Suprapubic skin (tissue), 4 donors: ENCODE results near the gene SLC35F1. TPM values are rescaled to one million over a fixed set of nuclear protein-coding genes. Genes with fewer than 3 reads are reported as not detected.

ENCODE experiments used
- DNase-seq, 2 donors: peaks; one replicate each; pipeline ENCODE4 v3.0.0-alpha.2; 2019; ENCODE audit warnings: low spot score in 2 of 2
- H3K27ac ChIP-seq: fragments of 200-600 bp; sonication (generic); one replicate; pipeline ENCODE4 v1.5.1; 2019
- H3K27me3 ChIP-seq: fragments of 200-600 bp; sonication (generic); one replicate; pipeline ENCODE4 v1.5.1; 2019
- H3K36me3 ChIP-seq: fragments of 200-600 bp; sonication (generic); one replicate; pipeline ENCODE4 v1.5.1; 2019
- H3K4me1 ChIP-seq: fragments of 200-600 bp; sonication (generic); one replicate; pipeline ENCODE4 v1.5.1; 2019
- H3K4me3 ChIP-seq: fragments of 200-600 bp; sonication (generic); one replicate; pipeline ENCODE4 v1.5.1; 2019; ENCODE audit warnings: mild to moderate bottlenecking
- H3K9me3 ChIP-seq: fragments of 200-600 bp; sonication (generic); one replicate; pipeline ENCODE4 v1.5.1; 2019
- CTCF ChIP-seq, 2 donors: fragments of 200-600 bp in 1 of 2; fragments of 450-650 bp in 1 of 2; sonication (generic) in 1 of 2; IDR thresholded peaks; one replicate each; pipeline ENCODE4 v1.5.1; 2016 to 2019; ENCODE audit warnings: antibody characterized with exemption in 2 of 2, mild to moderate bottlenecking in 1 of 2, moderate library complexity in 1 of 2
- EP300 ChIP-seq: sonication (generic); formaldehyde crosslinking; IDR thresholded peaks from one replicate; pipeline ENCODE4 v1.6.1; 2017; ENCODE audit warnings: antibody characterized with exemption
- POLR2A ChIP-seq, 2 donors: fragments of 450-650 bp; IDR thresholded peaks; one replicate each; pipeline ENCODE4 v1.6.1; 2017; ENCODE audit warnings: antibody characterized with exemption in 2 of 2, mild to moderate bottlenecking in 2 of 2, moderate library complexity in 2 of 2
- POLR2AphosphoS5 ChIP-seq, 3 donors: sonication (generic); formaldehyde crosslinking; IDR thresholded peaks; one replicate each; pipeline ENCODE4 v1.6.1; 2017; ENCODE audit warnings: antibody characterized with exemption in 3 of 3
- WGBS: methylation state at CpG from one replicate; pipeline ENCODE4 v1.1.5; 2018; 5-methylcytosine and 5-hydroxymethylcytosine counted together
- total RNA-seq, 4 donors: library from RNA; depleted of rRNA; stranded (reverse); fragments of >200 nt; gene quantifications; one replicate each; pipeline ENCODE4 v1.1.0, GENCODE V29; 2016

The SLC35F1 gene
- total RNA-seq, 4 donors from 2014 or later = 0.34 to 1.1 (median 0.95) TPM

DNA sequence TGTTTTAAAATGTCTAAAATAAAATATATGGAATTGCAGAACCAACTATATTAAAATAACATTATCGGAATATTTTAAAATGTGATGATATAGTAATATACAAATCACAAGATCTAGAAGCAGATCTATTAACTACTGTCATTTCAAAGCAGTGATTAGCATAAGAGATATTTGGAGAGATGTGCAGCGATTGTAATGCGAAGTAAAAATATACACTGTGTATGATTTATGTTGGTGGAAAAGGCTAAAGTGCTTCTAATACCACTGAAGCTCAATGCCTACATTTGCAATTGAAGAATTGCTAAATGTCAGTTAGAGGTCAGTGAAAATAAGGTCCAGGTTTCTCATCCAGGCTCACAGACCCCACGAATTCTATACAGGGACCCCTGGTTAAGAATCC is 392.4 kb downstream of the SLC35F1 start:
- TF ChIP-seq CTCF (IDR thresholded peaks at IDR 0.05) = no peak
- H3K36me3 ChIP-seq = no peaks in the 10 kb centered on the region
- 73% methylated on average over 4 of the region's 4 CpGs for WGBS
- no peaks in the 10 kb centered on the region for H3K9me3 ChIP-seq
- H3K27ac ChIP-seq = no peak overlapping the region
- no peak for DNase-seq
- no peak overlapping the region for H3K4me3 ChIP-seq
- no peaks in the 10 kb centered on the region for H3K27me3 ChIP-seq
- H3K4me1 ChIP-seq = no peaks in the 10 kb centered on the region

GRCh38 chr6:118304321-118304720 is 397.3 kb downstream of the SLC35F1 start:
- no peaks in the 10 kb centered on the region for H3K36me3 ChIP-seq
- H3K27ac ChIP-seq = no peak overlapping the region
- no peak for TF ChIP-seq POLR2AphosphoS5 (IDR thresholded peaks at IDR 0.05)
- TF ChIP-seq CTCF (IDR thresholded peaks at IDR 0.05) = no peak
- TF ChIP-seq EP300 = no peak
- no peak for TF ChIP-seq POLR2A (IDR thresholded peaks at IDR 0.05)
- no peaks in the 10 kb centered on the region for H3K9me3 ChIP-seq
- 65% methylated on average over 1 of the region's 1 CpG for whole genome bisulfite sequencing
- DNase-seq = no peak
- H3K27me3 ChIP-seq = no peaks in the 10 kb centered on the region
- H3K4me1 ChIP-seq = no peaks in the 10 kb centered on the region
- H3K4me3 ChIP-seq = no peak overlapping the region

DNA sequence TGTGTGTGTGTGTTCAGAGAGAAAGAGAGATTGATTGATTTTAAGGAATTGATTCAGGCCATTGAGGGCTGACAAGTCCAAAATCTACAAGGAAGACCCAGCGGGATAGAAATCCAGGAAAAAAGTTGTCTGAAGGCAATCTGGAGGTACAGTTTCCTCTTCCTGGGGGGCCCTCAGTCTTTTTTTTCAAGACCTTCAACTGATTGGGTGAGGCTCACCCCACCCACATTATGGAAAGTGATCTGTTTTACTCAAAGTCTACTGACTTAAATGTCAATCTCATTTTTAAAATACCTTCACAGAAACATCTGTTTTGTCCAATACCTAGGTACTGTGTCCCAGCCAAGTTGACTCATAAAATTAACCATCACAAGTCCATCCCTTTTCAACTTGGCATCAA is 398.0 kb downstream of the SLC35F1 start:
- H3K9me3 ChIP-seq = no peaks in the 10 kb centered on the region
- H3K27me3 ChIP-seq = no peaks in the 10 kb centered on the region
- no peaks in the 10 kb centered on the region for H3K36me3 ChIP-seq
- TF ChIP-seq CTCF (IDR thresholded peaks at IDR 0.05) = no peak
- no peak for TF ChIP-seq POLR2A (IDR thresholded peaks at IDR 0.05)
- TF ChIP-seq EP300 = no peak
- TF ChIP-seq POLR2AphosphoS5 (IDR thresholded peaks at IDR 0.05) = no peak
- no peaks in the 10 kb centered on the region for H3K4me1 ChIP-seq
- 86% methylated on average over 1 of the region's 1 CpG for WGBS
- no peak for DNase-seq
- no peak overlapping the region for H3K4me3 ChIP-seq
- no peak overlapping the region for H3K27ac ChIP-seq

GRCh38 chr6:118306392-118307238 is 399.6 kb downstream of the SLC35F1 start:
- DNase-seq = no peak
- Histone ChIP-seq H3K9me3 (no peaks in the 10 kb centered on the region), H3K27ac (no peak overlapping the region), H3K36me3 (no peaks in the 10 kb centered on the region), H3K27me3 (no peaks in the 10 kb centered on the region), H3K4me1 (no peaks in the 10 kb centered on the region), H3K4me3 (no peak overlapping the region)
- TF ChIP-seq POLR2A (IDR thresholded peaks at IDR 0.05) (no peak), CTCF (IDR thresholded peaks at IDR 0.05) (no peak), POLR2AphosphoS5 (IDR thresholded peaks at IDR 0.05) (no peak), EP300 (no peak)
- WGBS = 55% methylated on average over 6 of the region's 6 CpGs

- H3K27ac ChIP-seq = no peak overlapping the region
- H3K27me3 ChIP-seq = no peaks in the 10 kb centered on the region
- no peak for DNase-seq
These were observed 400.5 kb downstream of the SLC35F1 start for GRCh38 chr6:118307581-118307980.

More at GRCh38 chr6:118307581-118307980, 400.5 kb downstream of the SLC35F1 start:
- 48% methylated on average over 8 of the region's 8 CpGs for WGBS
- Histone ChIP-seq H3K9me3 (no peaks in the 10 kb centered on the region), H3K4me3 (no peak overlapping the region), H3K36me3 (no peaks in the 10 kb centered on the region), H3K4me1 (no peaks in the 10 kb centered on the region)
- TF ChIP-seq POLR2AphosphoS5 (IDR thresholded peaks at IDR 0.05) (no peak), EP300 (no peak), POLR2A (IDR thresholded peaks at IDR 0.05) (no peak), CTCF (IDR thresholded peaks at IDR 0.05) (no peak)
